Measurements from ENCODE around the gene KCNQ1OT1. TPM values are rescaled to one million over a fixed set of nuclear protein-coding genes. Genes with fewer than 3 reads are reported as not detected.
A peak's percentile ranks its signal among the peaks of the same experiment; 100 is the strongest.

The KCNQ1OT1 gene
- total RNA-seq, result 1 to 10 TPM in 6 of 7 donors, under 1 TPM in 1; 0.87 to 3.1 (median 2.1) TPM
- polyA plus RNA-seq, result under 1 TPM; 0.02 to 0.16 (median 0.02) TPM
- long read RNA-seq, donor 1, full-length matches to known transcripts, result 54 of 54 reads
- long read RNA-seq, donor 1, partial matches to known transcripts, result 0 of 54 reads
- long read RNA-seq, donor 1, other reads (novel, unspliced or antisense), result 0 of 54 reads
- long read RNA-seq, donor 2, full-length matches to known transcripts, result 11 of 11 reads
- long read RNA-seq, donor 2, partial matches to known transcripts, result 0 of 11 reads
- long read RNA-seq, donor 2, other reads (novel, unspliced or antisense), result 0 of 11 reads

GRCh38 chr11:2699531-2700414 lies at the start of gene KCNQ1OT1:
Gene KCNQ1OT1 (minus strand): TSS chr11:2699994.
- H3K36me3 ChIP-seq, result no peaks in the 10 kb centered on the region
- WGBS, 5 donors, result 37 to 64% (median 52%) methylated on average over 58 to 98 of the region's 98 CpGs
- DNase-seq, result peak; percentile 95
- H3K4me3 ChIP-seq, result peak within 1 kb of the TSS; percentile 44 to 81 (median 56)
- TF ChIP-seq POLR2A (IDR thresholded peaks at IDR 0.05) (peak; percentile 39 to 95 (median 80)), CTCF (IDR thresholded peaks at IDR 0.05 in 8 of 11, conservative IDR thresholded peaks at IDR 0.05 in 3 of 11) (no peak), POLR2AphosphoS5 (IDR thresholded peaks at IDR 0.05) (peak; percentile 99 to 100 (median 99))
- no peaks in the 10 kb centered on the region for H3K27me3 ChIP-seq (replicated peaks in 1 of 7)
- H3K27ac ChIP-seq, result peak within 1 kb of the TSS; percentile 80 to 95 (median 92)
- no peaks in the 10 kb centered on the region for H3K9me3 ChIP-seq
- peaks cover 0 to 60% (median 13%) of the 10 kb centered on the region in 6 donors for H3K4me1 ChIP-seq
- intact Hi-C loops (cut with DNase I; ENCODE audit: low total_unique reads), result no loop called here

- intact Hi-C loops (cut with DNase I; ENCODE audit: low total_unique reads), result no loop called here
- H3K4me3 ChIP-seq, result no peak overlapping the region
- peak; percentile 44 for DNase-seq
- WGBS, 5 donors, result 87 to 94% (median 93%) methylated on average over 17 of the region's 17 CpGs
- H3K9me3 ChIP-seq, result peaks cover 0 to 2% (median 0%) of the 10 kb centered on the region in 8 donors
- H3K27me3 ChIP-seq (replicated peaks in 1 of 7), result no peaks in the 10 kb centered on the region
- H3K36me3 ChIP-seq, result no peaks in the 10 kb centered on the region
- TF ChIP-seq CTCF (IDR thresholded peaks at IDR 0.05 in 8 of 11, conservative IDR thresholded peaks at IDR 0.05 in 3 of 11), result no peak
- no peak for TF ChIP-seq POLR2A (IDR thresholded peaks at IDR 0.05)
- TF ChIP-seq POLR2AphosphoS5 (IDR thresholded peaks at IDR 0.05), result no peak
- no peak overlapping the region for H3K27ac ChIP-seq
- no peaks in the 10 kb centered on the region for H3K4me1 ChIP-seq
Measured at GRCh38 chr11:2748814-2749554, 49.2 kb upstream of the KCNQ1OT1 start.

GRCh38 chr11:2748061-2748813 lies 48.4 kb upstream of the KCNQ1OT1 start:
- TF ChIP-seq POLR2A (IDR thresholded peaks at IDR 0.05) (no peak), CTCF (IDR thresholded peaks at IDR 0.05 in 8 of 11, conservative IDR thresholded peaks at IDR 0.05 in 3 of 11) (no peak), POLR2AphosphoS5 (IDR thresholded peaks at IDR 0.05) (no peak)
- Histone ChIP-seq H3K9me3 (no peaks in the 10 kb centered on the region), H3K4me3 (no peak overlapping the region), H3K36me3 (no peaks in the 10 kb centered on the region), H3K27ac (no peak overlapping the region), H3K4me1 (no peaks in the 10 kb centered on the region), H3K27me3 (replicated peaks in 1 of 7) (no peaks in the 10 kb centered on the region)
- DNase-seq, result peak; percentile 45
- WGBS, 5 donors, result 76 to 94% (median 83%) methylated on average over 7 to 11 of the region's 11 CpGs
- intact Hi-C loops (cut with DNase I; ENCODE audit: low total_unique reads), result no loop called here
